IMR-90 (cell line): ENCODE results near the gene ZMIZ1. TPM values are rescaled to one million over a fixed set of nuclear protein-coding genes. Genes with fewer than 3 reads are reported as not detected.
A peak's percentile ranks its signal among the peaks of the same experiment; 100 is the strongest.

Experiments
- ATAC-seq: fragments of 200-7000 bp; cut with Tn5 transposase; 2 replicates; pipeline ENCODE4 v1.9.1; 2020; ENCODE audit warnings: low read depth, mild to moderate bottlenecking, moderate library complexity
- BruUV-seq: library from RNA; stranded (reverse); fragments of 400-500 nt; replicated peaks from 2 replicates; lab custom pipeline; 2021; lab: Mats Ljungman, UMichigan
- CTCF ChIA-PET: fragments of 300-600 bp; formaldehyde crosslinking; extraction: SDS; loops from one replicate; lab custom pipeline; 2021; ENCODE audit warnings: antibody characterized with exemption; lab: Yijun Ruan, JAX
- POLR2A ChIA-PET: fragments of 300-600 bp; sonication (Branson Sonifier 250); formaldehyde crosslinking; loops from one replicate; lab custom pipeline; 2022; ENCODE audit warnings: antibody characterized with exemption; ENCODE audit not compliant: unreplicated experiment; lab: Charles Lee
- DNase-seq: peaks from one replicate; pipeline ENCODE4 v3.0.0; 2013
- H2AFZ ChIP-seq: replicated peaks from 2 replicates; pipeline ENCODE3; 2013; ENCODE audit warnings: low read length, mild to moderate bottlenecking; ENCODE audit not compliant: poor library complexity
- H2AK5ac ChIP-seq: 2 replicates; pipeline ENCODE4 v1.6.1; 2013; ENCODE audit warnings: low read depth, low read length, inconsistent platforms
- H2AK9ac ChIP-seq: replicated peaks from 2 replicates; pipeline ENCODE3; 2013; ENCODE audit warnings: mild to moderate bottlenecking, low read depth, low read length, moderate library complexity; ENCODE audit not compliant: poor library complexity
- H2BK120ac ChIP-seq: 2 replicates; pipeline ENCODE4 v1.6.1; 2013; ENCODE audit warnings: low read depth, low read length, inconsistent platforms
- H2BK15ac ChIP-seq: 3 replicates; pipeline ENCODE4 v1.6.1; 2013; ENCODE audit warnings: low read depth, low read length, inconsistent platforms
- H2BK20ac ChIP-seq: 2 replicates; pipeline ENCODE4 v1.6.1; 2013; ENCODE audit warnings: low read depth, mild to moderate bottlenecking, inconsistent platforms, low read length, moderate library complexity
- H2BK5ac ChIP-seq: 2 replicates; pipeline ENCODE4 v1.6.1; 2013; ENCODE audit warnings: mild to moderate bottlenecking, low read depth, low read length, inconsistent platforms; ENCODE audit not compliant: poor library complexity, severe bottlenecking
- H3K14ac ChIP-seq: replicated peaks from 2 replicates; pipeline ENCODE4 v1.6.1; 2013; ENCODE audit warnings: low read depth, low read length, inconsistent platforms
- H3K18ac ChIP-seq: 2 replicates; pipeline ENCODE4 v1.6.1; 2013; ENCODE audit warnings: low read depth, low read length, control low read depth
- H3K23ac ChIP-seq: 2 replicates; pipeline ENCODE4 v1.6.1; 2013; ENCODE audit warnings: low read depth, low read length, inconsistent platforms
- H3K27ac ChIP-seq: 2 replicates; pipeline ENCODE4 v1.5.1; 2013; ENCODE audit warnings: mild to moderate bottlenecking, control low read depth, low read length; ENCODE audit not compliant: insufficient read depth
- H3K27me3 ChIP-seq: 2 replicates; pipeline ENCODE4 v1.6.1; 2013; ENCODE audit warnings: low read length; ENCODE audit not compliant: control insufficient read depth, insufficient read depth
- H3K36me3 ChIP-seq: 2 replicates; pipeline ENCODE4 v1.6.1; 2013; ENCODE audit warnings: low read length, mixed read lengths; ENCODE audit not compliant: control insufficient read depth, insufficient read depth
- H3K4ac ChIP-seq: 2 replicates; pipeline ENCODE4 v1.6.1; 2013; ENCODE audit warnings: low read depth, low read length, inconsistent platforms
- H3K4me1 ChIP-seq: 2 replicates; pipeline ENCODE4 v1.6.1; 2013; ENCODE audit warnings: low read length, mixed read lengths; ENCODE audit not compliant: control insufficient read depth, insufficient read depth
- H3K4me2 ChIP-seq: 2 replicates; pipeline ENCODE4 v1.6.1; 2013; ENCODE audit warnings: low read depth, mild to moderate bottlenecking, control low read depth, low read length, moderate library complexity
- H3K4me3 ChIP-seq: 2 replicates; pipeline ENCODE4 v1.5.1; 2013; ENCODE audit warnings: low read depth, mild to moderate bottlenecking, control low read depth, low read length, moderate library complexity; ENCODE audit not compliant: insufficient read depth
- H3K56ac ChIP-seq: 2 replicates; pipeline ENCODE4 v1.6.1; 2013; ENCODE audit warnings: low read length, inconsistent platforms; ENCODE audit not compliant: insufficient read depth; ENCODE audit errors: extremely low read depth
- H3K79me1 ChIP-seq, 2 experiments: 2 replicates each; pipeline ENCODE4 v1.6.1; 2013; ENCODE audit warnings: low read length in 2 of 2, inconsistent platforms in 1 of 2, low read depth in 1 of 2
- H3K9ac ChIP-seq: 2 replicates; pipeline ENCODE4 v1.6.1; 2013; ENCODE audit warnings: low read depth, low read length, control low read depth
- H3K9me1 ChIP-seq: 2 replicates; pipeline ENCODE4 v1.6.1; 2013; ENCODE audit warnings: low read length, inconsistent platforms; ENCODE audit not compliant: insufficient read depth
- H3K9me3 ChIP-seq: 2 replicates; pipeline ENCODE4 v1.6.1; 2013; ENCODE audit warnings: low read length; ENCODE audit not compliant: control insufficient read depth, insufficient read depth
- H4K20me1 ChIP-seq: 2 replicates; pipeline ENCODE4 v1.6.1; 2013; ENCODE audit warnings: low read length, inconsistent platforms; ENCODE audit not compliant: insufficient read depth
- H4K5ac ChIP-seq: 2 replicates; pipeline ENCODE4 v1.6.1; 2013; ENCODE audit warnings: mild to moderate bottlenecking, low read depth, low read length, control low read depth
- H4K8ac ChIP-seq, 2 experiments: 2 replicates each; pipeline ENCODE4 v1.6.1; 2013; ENCODE audit warnings: low read depth in 2 of 2, low read length in 2 of 2, control low read depth in 1 of 2, inconsistent platforms in 1 of 2
- H4K91ac ChIP-seq: 2 replicates; pipeline ENCODE4 v1.6.1; 2013; ENCODE audit warnings: low read depth, low read length, inconsistent platforms; ENCODE audit not compliant: insufficient read depth
- CEBPB ChIP-seq: IDR thresholded peaks from 2 replicates; pipeline ENCODE4 v1.6.1; 2012; ENCODE audit warnings: low read depth, low read length, improper control_type of control experiment
- CHD1 ChIP-seq: IDR thresholded peaks from 2 replicates; pipeline ENCODE4 v1.6.1; 2012; ENCODE audit warnings: low read depth, low read length, improper control_type of control experiment
- ELK1 ChIP-seq: fragments of 150-350 bp; IDR thresholded peaks from 2 replicates; pipeline ENCODE4 v1.6.1; 2016; ENCODE audit warnings: low read depth, mild to moderate bottlenecking, low read length, moderate library complexity, borderline replicate concordance
- FOS ChIP-seq: fragments of 150-350 bp; IDR thresholded peaks from 2 replicates; pipeline ENCODE4 v1.6.1; 2016; ENCODE audit warnings: low read depth, low read length
- MAZ ChIP-seq: IDR thresholded peaks from 2 replicates; pipeline ENCODE4 v1.6.1; 2012; ENCODE audit warnings: low read depth, mild to moderate bottlenecking, low read length, improper control_type of control experiment, moderate library complexity, borderline replicate concordance
- MXI1 ChIP-seq: IDR thresholded peaks from 2 replicates; pipeline ENCODE4 v1.6.1; 2012; ENCODE audit warnings: low read depth, mild to moderate bottlenecking, low read length, moderate library complexity, borderline replicate concordance
- NFE2L2 ChIP-seq: fragments of 150-350 bp; IDR thresholded peaks from 2 replicates; pipeline ENCODE4 v1.6.1; 2016; ENCODE audit warnings: low read depth, mild to moderate bottlenecking, low read length
- POLR2A ChIP-seq: IDR thresholded peaks from 2 replicates; pipeline ENCODE4 v1.6.1; 2012; ENCODE audit warnings: mild to moderate bottlenecking, low read depth, low read length
- RAD21 ChIP-seq: IDR thresholded peaks from 2 replicates; pipeline ENCODE4 v1.6.1; 2012; ENCODE audit warnings: low read length, improper control_type of control experiment
- RFX5 ChIP-seq: IDR thresholded peaks from 2 replicates; pipeline ENCODE4 v1.8.0; 2012; ENCODE audit warnings: low read depth, mild to moderate bottlenecking, low read length, moderate library complexity
- SMC3 ChIP-seq: fragments of 150-350 bp; IDR thresholded peaks from 2 replicates; pipeline ENCODE4 v1.6.1; 2016; ENCODE audit warnings: low read depth, mild to moderate bottlenecking, antibody characterized with exemption, low read length, moderate library complexity
- WGBS, 2 experiments: methylation state at CpG; one replicate each; pipeline versions ENCODE4 v1.1.5 to v1.1.7; 2013; ENCODE audit warnings: missing lambda C conversion rate in 2 of 2; ENCODE audit not compliant: insufficient read length in 1 of 2; ENCODE audit errors: extremely low coverage in 2 of 2; 5-methylcytosine and 5-hydroxymethylcytosine counted together
- dilution Hi-C: fragments of 300-500 bp; cut with HindIII; formaldehyde crosslinking; loops from one replicate; pipeline ENCODE4 v1.14.3; 2018; ENCODE audit warnings: low sequenced_read_pairs; ENCODE audit not compliant: unreplicated experiment
- in situ Hi-C: fragments of 300-500 bp; cut with MboI; formaldehyde crosslinking; loops from 3 replicates; pipeline ENCODE4 v1.14.3; 2019; ENCODE audit warnings: low sequenced_read_pairs, inconsistent platforms, mixed read lengths
- intact Hi-C: fragments of 100-400 bp; cut with micrococcal nuclease; formaldehyde crosslinking; loops from 2 replicates; pipeline ENCODE4 v1.10.0; 2022
- polyA plus RNA-seq, 3 experiments: library from polyadenylated mRNA; depleted of rRNA; stranded (reverse); fragments of >200 nt; gene quantifications; 2 replicates each; pipeline ENCODE4 v1.2.3, GENCODE V29; 2012; ENCODE audit warnings: low replicate concordance in 1 of 3
- total RNA-seq: library from RNA; depleted of rRNA; stranded (reverse); fragments of >200 nt; gene quantifications from 2 replicates; pipeline ENCODE4 v1.2.3, GENCODE V29; 2012
- TF ChIP-seq, protein P1 (sequence below): fragments of 150-350 bp; IDR thresholded peaks from 2 replicates; pipeline ENCODE4 v1.6.1; 2017; ENCODE audit warnings: mild to moderate bottlenecking, antibody characterized with exemption, low read length, low read depth
- TF ChIP-seq, protein P2 (sequence below): conservative IDR thresholded peaks from 2 replicates; pipeline ENCODE4 v1.5.1; 2012; ENCODE audit warnings: mild to moderate bottlenecking, low read depth, low read length, improper control_type of control experiment

The ZMIZ1 gene
- total and polyA plus RNA-seq, 2 of the 4 experiments (the other 2 are of a cell fraction) = 6.6 to 48.7 TPM

- Histone ChIP-seq H4K91ac (peak overlapping the region; percentile 65), H4K5ac (peak overlapping the region; percentile 66), H3K18ac (peak overlapping the region; percentile 62), H3K27me3 (no peaks in the 10 kb centered on the region), H3K14ac (peak overlapping the region; percentile 94), H2BK120ac (peak overlapping the region; percentile 86), H3K4me1 (peaks cover 3% of the 10 kb centered on the region; the same call in 1 of the 2 replicates), H2AK9ac (peak overlapping the region; percentile 92), H2AK5ac (peak overlapping the region; percentile 77), H3K9ac (peak overlapping the region; percentile 78), H3K36me3 (no peaks in the 10 kb centered on the region), H3K79me1 (peaks cover 0 to 20% of the 10 kb centered on the region in 2 experiments; a peak in 2 of 4 replicates), H4K20me1 (peaks cover 17% of the 10 kb centered on the region), H2BK15ac (peak overlapping the region; percentile 67; the same call in 1 of the 3 replicates), H3K4me3 (peak overlapping the region; percentile 42), H3K9me1 (no peaks in the 10 kb centered on the region), H2AFZ (peak overlapping the region; percentile 94), H3K27ac (peak overlapping the region; percentile 78), H3K4me2 (peak overlapping the region; percentile 77), H3K9me3 (no peaks in the 10 kb centered on the region), H2BK20ac (peak overlapping the region; percentile 34; the same call in 1 of the 2 replicates), H2BK5ac (peak overlapping the region; percentile 27), H3K23ac (peak overlapping the region; percentile 88), H4K8ac (peak overlapping the region; percentile 26 to 86; a peak in 2 of 4 replicates), H3K4ac (peak overlapping the region; percentile 86), H3K56ac (peak overlapping the region; percentile 76; the same call in 1 of the 2 replicates)
- dilution Hi-C loops = no loop called here
- no TSS peak for BruUV-seq
- ChIA-PET POLR2A (interaction anchor here (0.6 to 1.2 kb wide), 4 partner anchors 69 to 180 kb away, joined by 3 to 14 read pairs (median 4); no protein-coding TSS in a partner anchor), CTCF (interaction anchor here (1.1 to 1.2 kb wide), 2 partner anchors 92 to 1019 kb away, joined by 3 to 5 read pairs; no protein-coding TSS in a partner anchor)
- DNase-seq = peak; percentile 35
- no CpG with 5 or more reads among the region's 37 CpGs for WGBS, 2 experiments
- intact Hi-C loops = loop anchor here (1.0 to 10.0 kb wide), 7 partner anchors 92 to 512 kb away; no protein-coding TSS in a partner anchor
- peak; percentile 8; the same call in 1 of the 2 replicates for ATAC-seq
- in situ Hi-C loops = no loop called here
- TF ChIP-seq MXI1 (no peak), ELK1 (no peak), RFX5 (no peak), CEBPB (no peak), POLR2A (no peak), MAZ (no peak), FOS (no peak), NFE2L2 (no peak), SMC3 (peak; percentile 14; the same call in 1 of the 2 replicates), CHD1 (no peak), RAD21 (peak; percentile 46)
- TF ChIP-seq, protein P1, sequence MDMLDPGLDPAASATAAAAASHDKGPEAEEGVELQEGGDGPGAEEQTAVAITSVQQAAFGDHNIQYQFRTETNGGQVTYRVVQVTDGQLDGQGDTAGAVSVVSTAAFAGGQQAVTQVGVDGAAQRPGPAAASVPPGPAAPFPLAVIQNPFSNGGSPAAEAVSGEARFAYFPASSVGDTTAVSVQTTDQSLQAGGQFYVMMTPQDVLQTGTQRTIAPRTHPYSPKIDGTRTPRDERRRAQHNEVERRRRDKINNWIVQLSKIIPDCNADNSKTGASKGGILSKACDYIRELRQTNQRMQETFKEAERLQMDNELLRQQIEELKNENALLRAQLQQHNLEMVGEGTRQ = no peak
- TF ChIP-seq, protein P2, sequence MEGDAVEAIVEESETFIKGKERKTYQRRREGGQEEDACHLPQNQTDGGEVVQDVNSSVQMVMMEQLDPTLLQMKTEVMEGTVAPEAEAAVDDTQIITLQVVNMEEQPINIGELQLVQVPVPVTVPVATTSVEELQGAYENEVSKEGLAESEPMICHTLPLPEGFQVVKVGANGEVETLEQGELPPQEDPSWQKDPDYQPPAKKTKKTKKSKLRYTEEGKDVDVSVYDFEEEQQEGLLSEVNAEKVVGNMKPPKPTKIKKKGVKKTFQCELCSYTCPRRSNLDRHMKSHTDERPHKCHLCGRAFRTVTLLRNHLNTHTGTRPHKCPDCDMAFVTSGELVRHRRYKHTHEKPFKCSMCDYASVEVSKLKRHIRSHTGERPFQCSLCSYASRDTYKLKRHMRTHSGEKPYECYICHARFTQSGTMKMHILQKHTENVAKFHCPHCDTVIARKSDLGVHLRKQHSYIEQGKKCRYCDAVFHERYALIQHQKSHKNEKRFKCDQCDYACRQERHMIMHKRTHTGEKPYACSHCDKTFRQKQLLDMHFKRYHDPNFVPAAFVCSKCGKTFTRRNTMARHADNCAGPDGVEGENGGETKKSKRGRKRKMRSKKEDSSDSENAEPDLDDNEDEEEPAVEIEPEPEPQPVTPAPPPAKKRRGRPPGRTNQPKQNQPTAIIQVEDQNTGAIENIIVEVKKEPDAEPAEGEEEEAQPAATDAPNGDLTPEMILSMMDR = peak; percentile 39
Observed at GRCh38 chr10:79066411-79067240, 2.1 kb upstream of the ZMIZ1 start.
